ENCODE data around the gene OSCP1. TPM values are rescaled to one million over a fixed set of nuclear protein-coding genes. Genes with fewer than 3 reads are reported as not detected.
A peak's percentile ranks its signal among the peaks of the same experiment; 100 is the strongest.

Gene OSCP1, protein sequence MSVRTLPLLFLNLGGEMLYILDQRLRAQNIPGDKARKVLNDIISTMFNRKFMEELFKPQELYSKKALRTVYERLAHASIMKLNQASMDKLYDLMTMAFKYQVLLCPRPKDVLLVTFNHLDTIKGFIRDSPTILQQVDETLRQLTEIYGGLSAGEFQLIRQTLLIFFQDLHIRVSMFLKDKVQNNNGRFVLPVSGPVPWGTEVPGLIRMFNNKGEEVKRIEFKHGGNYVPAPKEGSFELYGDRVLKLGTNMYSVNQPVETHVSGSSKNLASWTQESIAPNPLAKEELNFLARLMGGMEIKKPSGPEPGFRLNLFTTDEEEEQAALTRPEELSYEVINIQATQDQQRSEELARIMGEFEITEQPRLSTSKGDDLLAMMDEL
- total RNA-seq: 28.1 TPM

GRCh38 chr1:36450270-36450918 lies at the start of gene OSCP1:
Gene OSCP1 (minus strand): TSS chr1:36450451. CDS start chr1:36450369, 82 bp downstream.

GRCh38 chr1:36482724-36483388 lies 32.6 kb upstream of the OSCP1 start, which contains the start of gene CSF3R:
Gene CSF3R (minus strand): TSS chr1:36482913. CDS start chr1:36479496, 3,417 bp downstream.

GRCh38 chr1:36463803-36464604 lies 13.8 kb upstream of the OSCP1 start, which contains the start of gene MRPS15:
Gene MRPS15 (minus strand): TSS chr1:36464384. CDS start chr1:36464275, 109 bp downstream.

DNA sequence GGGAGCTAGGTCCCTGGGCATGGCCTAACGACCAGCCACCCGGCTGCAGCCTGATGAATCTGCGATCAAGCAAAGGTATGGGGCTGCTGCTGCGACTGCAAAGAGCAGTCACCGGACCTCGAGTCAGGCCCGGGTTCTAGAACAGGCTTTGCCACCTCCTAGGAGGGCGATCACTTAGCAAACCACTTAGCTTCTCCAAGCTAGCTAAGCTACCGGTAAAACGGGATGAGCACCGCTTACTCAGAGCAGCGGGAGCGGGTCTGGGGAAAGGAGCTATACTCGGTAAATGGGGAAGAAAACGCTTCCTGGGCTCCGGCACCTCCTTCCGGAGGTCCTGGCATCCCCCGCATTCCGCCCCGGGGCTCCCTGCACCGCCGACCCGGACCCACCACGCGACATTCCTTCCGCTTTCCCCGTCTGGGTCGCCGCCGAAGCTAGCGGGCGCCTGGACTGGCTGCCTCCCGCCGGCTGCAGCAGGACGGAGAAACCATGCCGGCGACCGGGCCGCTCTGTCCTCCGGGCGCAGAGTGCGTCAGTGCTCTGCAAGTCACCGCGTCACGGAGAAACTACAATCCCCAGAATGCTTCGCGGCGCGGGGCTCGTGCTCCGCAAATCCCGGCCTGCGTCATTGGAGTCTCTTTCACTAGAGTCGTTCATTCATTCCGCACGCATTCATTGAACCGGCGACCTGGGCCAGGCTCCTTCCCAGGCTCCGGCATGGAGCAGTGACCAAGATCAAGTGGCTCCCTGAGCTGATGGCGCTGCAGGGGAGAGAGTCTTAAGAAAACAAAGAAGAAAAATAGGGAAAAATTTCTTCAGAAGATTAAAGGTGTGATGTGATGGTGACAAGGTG lies 52.6 kb downstream of the OSCP1 start, which contains the start of gene LSM10:
TSS of gene LSM10 (minus strand) at position 531 of the 853 bp plus-strand sequence. CDS start 3,779 bp downstream, outside the sequence.

DNA sequence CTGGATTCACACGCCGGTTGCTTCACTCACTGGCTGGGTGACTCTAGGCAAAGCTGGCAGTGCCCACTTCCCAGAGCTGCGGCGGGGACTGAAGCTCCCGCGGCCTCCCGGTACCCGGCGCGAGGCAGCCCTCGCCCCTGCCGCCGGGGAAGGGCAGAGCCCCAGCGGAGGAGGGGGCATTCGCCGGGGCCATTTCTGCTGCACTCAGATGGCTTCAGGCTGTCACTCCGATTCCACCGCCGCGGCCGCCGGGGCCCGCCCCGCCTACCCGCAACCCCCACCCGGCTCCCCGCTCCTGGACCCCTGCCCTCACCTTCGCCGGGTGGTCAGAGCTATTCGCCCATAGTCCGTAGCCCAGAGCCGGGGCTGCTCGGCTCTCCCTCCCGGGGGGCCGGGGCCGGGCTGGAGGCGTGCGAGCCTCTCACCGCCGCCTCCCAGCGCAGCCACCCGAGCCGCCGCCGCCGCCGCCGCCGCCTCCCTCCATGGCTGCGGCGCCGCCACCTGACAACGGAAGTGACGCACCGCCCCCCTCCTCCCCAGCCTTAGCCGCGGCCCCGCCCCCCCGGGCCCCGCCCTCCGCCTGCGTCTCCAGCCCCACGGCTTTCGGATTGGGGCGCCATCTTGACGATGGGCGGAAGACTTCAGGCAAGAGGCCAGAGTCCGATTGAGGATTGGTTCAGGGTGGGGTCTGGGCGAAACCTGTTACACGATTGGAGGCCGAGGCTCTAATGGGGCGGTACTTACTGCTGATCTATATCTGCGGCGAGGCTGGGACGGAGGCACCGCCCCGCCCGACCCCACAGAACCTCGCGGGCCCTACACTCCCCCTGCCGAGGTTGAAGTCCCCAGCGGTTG lies 64.6 kb downstream of the OSCP1 start, which contains the start of gene STK40:
TSS of gene STK40 (minus strand) at position 515 of the 855 bp plus-strand sequence. CDS start 24,592 bp downstream, outside the sequence.

Small RNA genes lying within 50 kb of the gene (small RNA-seq; reads per million reads assigned to genes)
- gene RNU4-27P (0.08 reads per million), gene SNORA63C (2.8 reads per million, percentile 89 among the genes with 10 or more reads in this experiment)

Other genes starting within 250 kb of the OSCP1 start
- gene THRAP3, start 226.0 kb downstream of the OSCP1 start, total RNA-seq: 105 TPM
- gene SH3D21, start 144.1 kb downstream of the OSCP1 start, total RNA-seq: 3.0 TPM
- 3.5 TPM for gene EVA1B, start 126.8 kb downstream of the OSCP1 start, total RNA-seq
- 13.4 TPM for gene STK40, start 64.5 kb downstream of the OSCP1 start, total RNA-seq
- gene LSM10, start 52.5 kb downstream of the OSCP1 start, total RNA-seq: 6.2 TPM
- 31.8 TPM for gene MRPS15, start 13.9 kb upstream of the OSCP1 start, total RNA-seq
- 4.6 TPM for gene CSF3R, start 32.5 kb upstream of the OSCP1 start, total RNA-seq

All from diencephalon (tissue), 1 donor.